Activated T-cell treated with anti-CD3 and anti-CD28 coated beads for 4 hours (primary cell): Measurements from ENCODE around the gene PPP1R13L.
A peak's percentile ranks its signal among the peaks of the same experiment; 100 is the strongest.
"Not testable (repeated sequence)": the region's sequence is repeated elsewhere in the genome, so short reads cannot be mapped to it uniquely, and the experiment has no call there.

Experiments used
- DNase-seq: peaks from one replicate; pipeline ENCODE4 v3.0.0-alpha.2; 2020

The PPP1R13L gene

GRCh38 chr19:45404557-45405434, at the start of gene PPP1R13L:
TSS of gene PPP1R13L (minus strand) at chr19:45405069. CDS start at chr19:45398318, 6,751 bp downstream.
- no peak for DNase-seq

GRCh38 chr19:45451850-45452387, 47.0 kb upstream of the PPP1R13L start:
- no peak for DNase-seq

GRCh38 chr19:45451131-45451849, 46.4 kb upstream of the PPP1R13L start:
- DNase-seq: no peak

GRCh38 chr19:45450012-45450333, 45.1 kb upstream of the PPP1R13L start:
- no peak for DNase-seq

GRCh38 chr19:45448887-45449299, 44.0 kb upstream of the PPP1R13L start:
- DNase-seq: no peak

GRCh38 chr19:45448425-45448756, 43.5 kb upstream of the PPP1R13L start:
- DNase-seq: no peak

- no peak for DNase-seq
Measured at GRCh38 chr19:45446944-45447343, 42.1 kb upstream of the PPP1R13L start.

GRCh38 chr19:45446295-45446694, 41.4 kb upstream of the PPP1R13L start:
- DNase-seq: no peak

GRCh38 chr19:45445139-45445538, 40.3 kb upstream of the PPP1R13L start:
- DNase-seq: no peak

- DNase-seq: no peak
Measured at GRCh38 chr19:45444318-45445041, 39.6 kb upstream of the PPP1R13L start.

- DNase-seq: no peak
Measured at GRCh38 chr19:45443462-45444317, 38.8 kb upstream of the PPP1R13L start.

GRCh38 chr19:45442778-45443461, 38.1 kb upstream of the PPP1R13L start:
- DNase-seq: no peak

- DNase-seq: no peak
Measured at GRCh38 chr19:45442408-45442777, 37.5 kb upstream of the PPP1R13L start.

- DNase-seq: no peak
Measured at GRCh38 chr19:45440873-45441654, 36.2 kb upstream of the PPP1R13L start.

- DNase-seq: no peak
Measured at GRCh38 chr19:45440259-45440638, 35.4 kb upstream of the PPP1R13L start.

- DNase-seq: peak; percentile 77
Measured at GRCh38 chr19:45439569-45440258, 34.8 kb upstream of the PPP1R13L start.

GRCh38 chr19:45439190-45439568, 34.3 kb upstream of the PPP1R13L start:
- no peak for DNase-seq

GRCh38 chr19:45437328-45437727, 32.5 kb upstream of the PPP1R13L start:
- DNase-seq: no peak

- DNase-seq: not testable (repeated sequence)
Measured at GRCh38 chr19:45432543-45432942, 27.7 kb upstream of the PPP1R13L start.

GRCh38 chr19:45431008-45431407, 26.1 kb upstream of the PPP1R13L start:
- DNase-seq: not testable (repeated sequence)
